ENCODE results near the gene RS1.

GRCh38 chrX:18666614-18667013, 5.3 kb downstream of the RS1 start:
- no peak for TF ChIP-seq EZH2 (IDR thresholded peaks at IDR 0.05; ENCODE audit: borderline replicate concordance, low read length)
- no peak for TF ChIP-seq CTCF (conservative IDR thresholded peaks at IDR 0.05 in 1 of 2, IDR thresholded peaks at IDR 0.05 in 1 of 2; ENCODE audit: extremely low read depth in 1 of 2, insufficient read depth in 1 of 2, low read depth in 1 of 2, low read length in 2 of 2)
